Large intestine (tissue), 3 donors: ENCODE data around the gene FN3KRP. TPM values are rescaled to one million over a fixed set of nuclear protein-coding genes. Genes with fewer than 3 reads are reported as not detected.

Experiments
- DNase-seq, 2 donors: peaks; one replicate each; pipeline versions ENCODE4 v3.0.0 to v3.0.0-alpha.2; 2013
- H3K27ac ChIP-seq: one replicate; pipeline ENCODE4 v1.5.1; 2013; ENCODE audit warnings: low read length
- H3K27me3 ChIP-seq: 2 replicates; pipeline ENCODE4 v1.6.1; 2013; ENCODE audit warnings: low read length; ENCODE audit not compliant: control insufficient read depth, insufficient read depth
- H3K36me3 ChIP-seq: 2 replicates; pipeline ENCODE4 v1.6.1; 2013; ENCODE audit warnings: low read length; ENCODE audit not compliant: control insufficient read depth, insufficient read depth
- H3K4me1 ChIP-seq: one replicate; pipeline ENCODE4 v1.6.1; 2013; ENCODE audit warnings: low read length; ENCODE audit not compliant: control insufficient read depth, insufficient read depth
- H3K4me3 ChIP-seq: one replicate; pipeline ENCODE4 v1.5.1; 2013; ENCODE audit warnings: low read length
- H3K9me3 ChIP-seq: one replicate; pipeline ENCODE4 v1.6.1; 2013; ENCODE audit warnings: mild to moderate bottlenecking, low read depth, low read length, moderate library complexity; ENCODE audit not compliant: control insufficient read depth
- WGBS: methylation state at CpG from one replicate; pipeline ENCODE4 v1.1.5; 2013; ENCODE audit warnings: low lambda C conversion rate; ENCODE audit not compliant: insufficient coverage; 5-methylcytosine and 5-hydroxymethylcytosine counted together
- polyA plus RNA-seq: library from polyadenylated mRNA; unstranded; fragments of 120-200 nt; gene quantifications from one replicate; pipeline ENCODE4 v1.2.1, GENCODE V29; 2013

FN3KRP gene
- polyA plus RNA-seq, 1 donor, result 44.2 TPM

DNA sequence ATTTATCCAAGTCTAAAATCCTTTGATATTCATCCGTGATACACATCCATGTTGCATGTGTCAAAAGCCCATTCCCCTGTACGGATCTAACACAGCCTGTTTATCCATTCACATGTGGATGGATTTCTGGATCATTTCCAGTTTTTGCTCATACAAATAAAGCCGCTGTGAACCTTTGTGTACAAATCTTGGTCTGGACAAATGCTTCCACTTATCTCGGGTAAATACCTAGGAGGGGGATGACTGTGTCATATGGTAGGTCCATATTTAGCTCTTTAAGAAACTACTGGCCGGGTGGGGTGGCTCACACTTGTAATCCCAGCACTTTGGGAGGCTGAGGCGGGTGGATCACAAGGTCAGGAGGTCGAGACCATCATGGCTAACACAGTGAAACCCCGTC is 29.0 kb downstream of the FN3KRP start:
- H3K4me1 ChIP-seq, result peaks cover 24% of the 10 kb centered on the region
- no CpG with 5 or more reads among the region's 8 CpGs for WGBS
- no peak overlapping the region for H3K4me3 ChIP-seq
- H3K27ac ChIP-seq, result no peak overlapping the region
- peaks cover 27% of the 10 kb centered on the region for H3K9me3 ChIP-seq
- H3K36me3 ChIP-seq, result peaks cover 40% of the 10 kb centered on the region
- no peaks in the 10 kb centered on the region for H3K27me3 ChIP-seq
- DNase-seq, result no peak

DNA sequence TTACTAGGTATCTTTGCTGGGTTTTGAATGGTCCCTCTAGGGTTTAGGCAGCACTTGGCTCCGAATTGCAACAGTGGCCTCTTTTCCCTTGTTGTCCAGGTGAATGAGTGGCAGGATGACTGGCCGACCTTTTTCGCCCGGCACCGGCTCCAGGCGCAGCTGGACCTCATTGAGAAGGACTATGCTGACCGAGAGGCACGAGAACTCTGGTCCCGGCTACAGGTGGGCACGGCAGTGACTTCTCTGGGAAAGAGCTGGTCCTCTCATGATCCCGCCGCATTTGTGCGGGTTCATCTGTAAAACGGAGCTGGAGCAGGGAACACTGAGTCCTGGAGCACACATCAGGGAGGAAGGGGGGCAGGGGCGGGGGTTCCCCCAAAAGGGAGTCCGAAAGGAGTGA is 32.2 kb downstream of the FN3KRP start:
- WGBS, result no CpG with 5 or more reads among the region's 16 CpGs
- Histone ChIP-seq H3K4me3 (no peak overlapping the region), H3K4me1 (peaks cover 8% of the 10 kb centered on the region), H3K36me3 (peaks cover 15% of the 10 kb centered on the region), H3K27ac (no peak overlapping the region), H3K9me3 (peaks cover 23% of the 10 kb centered on the region), H3K27me3 (no peaks in the 10 kb centered on the region)
- no peak for DNase-seq

DNA sequence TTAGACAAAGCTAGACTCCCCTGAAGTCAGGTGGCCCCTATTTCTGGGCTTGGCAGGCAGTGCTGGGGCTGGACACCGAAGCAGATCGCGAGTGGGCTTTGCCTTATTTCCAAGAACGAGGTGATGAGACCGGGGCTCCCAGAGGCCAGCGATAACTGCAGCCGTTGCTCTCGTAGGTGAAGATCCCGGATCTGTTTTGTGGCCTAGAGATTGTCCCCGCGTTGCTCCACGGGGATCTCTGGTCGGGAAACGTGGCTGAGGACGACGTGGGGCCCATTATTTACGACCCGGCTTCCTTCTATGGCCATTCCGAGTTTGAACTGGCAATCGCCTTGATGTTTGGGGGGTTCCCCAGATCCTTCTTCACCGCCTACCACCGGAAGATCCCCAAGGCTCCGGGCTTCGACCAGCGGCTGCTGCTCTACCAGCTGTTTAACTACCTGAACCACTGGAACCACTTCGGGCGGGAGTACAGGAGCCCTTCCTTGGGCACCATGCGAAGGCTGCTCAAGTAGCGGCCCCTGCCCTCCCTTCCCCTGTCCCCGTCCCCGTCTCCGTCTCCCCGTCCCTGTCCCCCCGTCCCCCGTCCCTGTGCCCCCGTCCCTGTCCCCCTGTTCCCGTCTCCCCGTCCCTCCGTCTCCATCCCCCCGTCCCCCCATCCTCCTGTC is 33.9 kb downstream of the FN3KRP start:
- no peak overlapping the region for H3K4me3 ChIP-seq
- WGBS, result no CpG with 5 or more reads among the region's 40 CpGs
- H3K36me3 ChIP-seq, result peaks cover 12% of the 10 kb centered on the region
- H3K27ac ChIP-seq, result peak overlapping the region; percentile 35
- H3K27me3 ChIP-seq, result no peaks in the 10 kb centered on the region
- peak in 1 of 2 donors; percentile 47 for DNase-seq
- peaks cover 11% of the 10 kb centered on the region for H3K4me1 ChIP-seq
- peaks cover 23% of the 10 kb centered on the region for H3K9me3 ChIP-seq

DNA sequence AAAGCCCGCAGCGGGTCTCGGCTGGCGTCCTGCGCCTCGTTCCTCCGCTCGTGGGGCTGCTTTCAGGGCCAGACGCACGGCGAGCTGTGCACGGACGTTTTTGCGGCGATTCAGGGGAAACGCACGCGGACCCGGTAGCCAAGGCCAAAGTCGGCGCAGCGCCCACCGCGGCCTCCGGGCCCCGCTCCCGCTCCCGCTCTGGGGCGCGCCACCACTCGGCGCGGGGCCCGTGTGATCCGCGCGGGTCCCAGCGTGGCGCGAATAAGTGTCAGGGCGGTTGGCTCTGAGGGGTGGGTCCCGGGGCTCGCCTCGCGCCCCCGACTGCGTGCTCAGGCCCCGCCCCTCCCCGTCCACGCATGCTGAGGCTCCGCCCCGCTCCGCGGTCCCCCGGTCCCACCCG is 34.7 kb downstream of the FN3KRP start:
- peak overlapping the region; percentile 74 for H3K27ac ChIP-seq
- DNase-seq, result peak in 1 of 2 donors; percentile 70
- H3K4me1 ChIP-seq, result peaks cover 11% of the 10 kb centered on the region
- no CpG with 5 or more reads among the region's 56 CpGs for WGBS
- H3K9me3 ChIP-seq, result peaks cover 19% of the 10 kb centered on the region
- no peaks in the 10 kb centered on the region for H3K27me3 ChIP-seq
- peaks cover 11% of the 10 kb centered on the region for H3K36me3 ChIP-seq
- peak overlapping the region; percentile 30 for H3K4me3 ChIP-seq

DNA sequence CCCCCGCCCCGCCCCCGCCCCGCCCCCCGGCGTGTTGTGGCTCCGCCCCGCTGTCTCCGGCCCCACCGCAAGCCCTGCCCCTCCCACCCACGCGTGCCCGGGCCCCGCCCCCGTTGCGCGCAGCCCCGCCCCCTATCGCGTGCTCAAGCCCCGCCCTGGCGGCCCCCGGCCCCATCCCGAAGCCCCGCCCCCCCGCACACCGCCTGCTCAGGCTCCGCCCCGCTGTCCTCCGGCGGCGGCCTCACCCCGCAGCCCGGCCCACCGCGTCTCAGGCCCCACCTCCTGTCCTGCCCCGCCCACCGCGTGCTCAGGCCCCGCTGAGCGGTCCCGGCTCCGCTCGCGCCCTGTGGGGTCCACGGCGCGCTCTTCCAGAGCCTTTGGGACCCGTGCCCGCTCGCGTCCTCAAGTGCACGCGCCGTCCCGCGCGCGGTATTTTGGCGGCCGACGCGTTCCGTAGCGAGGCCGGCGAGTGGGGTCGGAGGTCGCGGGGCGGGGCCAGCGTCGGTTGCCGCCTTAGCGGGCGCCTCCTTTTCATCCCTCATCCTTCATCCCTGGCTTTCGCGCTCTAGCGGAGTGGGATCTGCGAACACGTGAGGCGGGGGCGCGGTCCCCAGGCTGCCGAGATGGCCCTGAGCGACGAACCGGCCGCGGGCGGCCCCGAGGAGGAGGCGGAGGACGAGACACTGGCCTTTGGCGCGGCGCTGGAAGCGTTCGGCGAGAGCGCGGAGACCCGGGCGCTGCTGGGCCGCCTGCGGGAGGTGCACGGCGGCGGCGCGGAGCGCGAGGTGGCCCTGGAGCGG is 35.3 kb downstream of the FN3KRP start, which contains the start of gene TBCD:
Gene TBCD, plus strand, starts transcription at position 495 of the 800 bp plus-strand sequence. Its CDS starts 129 bp downstream, at position 624.
- peak within 1 kb of the TSS; percentile 63 for H3K4me3 ChIP-seq
- WGBS, result no CpG with 5 or more reads among the region's 114 CpGs
- peaks cover 16% of the 10 kb centered on the region for H3K9me3 ChIP-seq
- DNase-seq, result peak; percentile 88 to 94
- H3K27me3 ChIP-seq, result no peaks in the 10 kb centered on the region
- H3K27ac ChIP-seq, result peak within 1 kb of the TSS; percentile 83
- peaks cover 11% of the 10 kb centered on the region for H3K4me1 ChIP-seq
- H3K36me3 ChIP-seq, result peaks cover 13% of the 10 kb centered on the region

DNA sequence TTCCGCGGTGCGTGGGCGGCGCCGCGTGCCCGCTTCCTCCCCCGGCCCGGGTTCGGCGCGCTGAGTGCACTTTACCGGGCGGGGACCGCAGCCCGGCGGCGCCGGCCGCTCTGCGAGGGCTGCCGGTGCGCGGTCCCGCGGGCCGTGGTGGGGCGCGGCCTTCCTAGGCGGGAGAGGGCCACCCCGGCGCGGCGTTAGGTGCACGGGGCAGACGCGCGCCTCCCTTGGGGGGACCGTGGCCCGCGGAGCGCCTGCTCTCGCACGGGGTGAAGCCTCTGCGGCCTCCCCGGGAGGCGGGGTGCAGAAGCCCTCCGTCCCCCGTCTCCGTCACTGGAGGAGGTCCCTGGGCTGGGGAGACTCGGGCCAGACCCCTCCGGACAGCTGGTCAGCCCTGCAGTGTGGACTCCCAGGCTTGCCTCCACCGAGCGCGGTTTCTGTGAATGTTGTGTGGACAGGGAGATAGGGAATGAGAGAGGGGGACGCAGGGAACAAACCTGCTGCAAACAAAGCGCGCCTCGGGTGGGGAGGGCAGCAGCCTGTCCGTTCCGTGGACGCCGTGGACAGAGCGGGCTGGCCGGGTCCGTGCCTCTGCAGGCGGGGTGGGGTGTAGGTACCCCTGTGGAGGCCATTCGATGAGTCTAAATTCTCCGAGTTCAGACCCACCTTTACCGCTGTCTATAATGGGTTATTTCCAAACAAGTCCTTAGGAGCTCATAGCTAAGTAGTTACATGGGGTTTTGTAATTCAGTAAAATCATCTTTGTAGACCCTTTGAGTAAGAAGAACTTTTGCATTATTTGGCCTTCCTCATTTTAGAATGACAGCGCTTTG is 36.1 kb downstream of the FN3KRP start:
- peak; percentile 38 to 55 for DNase-seq
- H3K27ac ChIP-seq, result peak overlapping the region; percentile 66
- H3K9me3 ChIP-seq, result peaks cover 16% of the 10 kb centered on the region
- peaks cover 11% of the 10 kb centered on the region for H3K4me1 ChIP-seq
- peak overlapping the region; percentile 61 for H3K4me3 ChIP-seq
- H3K36me3 ChIP-seq, result peaks cover 19% of the 10 kb centered on the region
- WGBS, result 0% methylated on average over 1 of the region's 72 CpGs
- H3K27me3 ChIP-seq, result no peaks in the 10 kb centered on the region

DNA sequence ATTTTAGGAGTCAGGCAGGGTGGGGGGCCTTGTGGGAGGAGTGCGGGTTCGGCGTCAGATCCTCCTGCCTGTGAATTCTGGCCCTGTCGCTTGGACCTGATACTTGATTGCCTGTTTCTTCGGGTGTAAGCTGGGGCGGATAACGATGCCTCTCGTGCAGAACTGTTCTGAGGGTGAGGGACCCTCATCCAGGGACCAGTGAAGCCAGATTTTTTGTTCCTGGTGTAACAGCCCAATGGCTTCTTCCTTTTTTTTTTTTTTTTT is 36.6 kb downstream of the FN3KRP start:
- no peaks in the 10 kb centered on the region for H3K27me3 ChIP-seq
- peaks cover 16% of the 10 kb centered on the region for H3K9me3 ChIP-seq
- no peak for DNase-seq
- WGBS, result 50% methylated on average over 1 of the region's 8 CpGs
- H3K4me3 ChIP-seq, result peak overlapping the region; percentile 61
- H3K27ac ChIP-seq, result peak overlapping the region; percentile 66
- peaks cover 11% of the 10 kb centered on the region for H3K4me1 ChIP-seq
- peaks cover 20% of the 10 kb centered on the region for H3K36me3 ChIP-seq

DNA sequence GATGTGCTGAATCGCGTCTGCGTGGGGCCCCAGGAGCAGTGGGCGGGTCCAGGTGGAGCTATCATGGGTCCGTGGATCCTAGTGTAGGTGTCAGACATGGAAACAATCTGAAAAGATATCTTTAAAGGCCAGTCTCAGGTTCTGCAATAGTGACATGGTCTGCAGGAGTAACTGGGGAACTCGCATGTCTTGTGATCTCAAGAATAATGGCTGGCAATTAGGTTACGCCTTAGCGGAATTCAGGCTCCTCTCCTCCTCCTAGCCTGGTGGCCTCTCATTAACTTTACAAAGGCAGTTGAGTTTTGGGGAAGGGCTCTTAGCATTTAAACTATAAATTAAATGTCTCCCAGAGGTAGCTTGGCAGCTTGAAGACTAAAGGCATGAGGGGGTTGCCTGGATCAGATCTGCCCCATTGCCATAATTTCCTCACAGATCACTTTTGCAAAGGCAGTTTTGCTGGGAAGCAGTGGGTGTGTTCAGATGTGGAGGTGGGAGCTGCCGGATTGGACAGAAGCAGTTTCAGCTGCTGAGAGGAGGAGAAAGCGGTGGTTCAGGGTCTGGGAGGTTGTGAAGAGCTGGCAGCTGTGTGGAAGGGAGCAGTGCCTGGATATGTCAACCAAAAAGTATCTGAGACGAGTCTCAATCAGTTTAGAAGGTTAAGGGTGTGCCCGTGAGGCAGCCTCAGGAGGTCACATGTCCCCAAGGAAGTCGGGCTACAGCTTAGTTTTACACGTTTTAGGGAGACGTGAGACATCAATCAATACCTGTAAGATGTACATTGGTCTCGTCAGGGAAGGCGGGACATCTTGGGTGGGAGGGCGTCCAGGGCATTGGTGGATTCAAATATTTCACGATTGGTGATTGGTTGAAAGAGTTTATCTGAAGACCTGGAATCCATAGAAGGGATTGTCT is 38.0 kb downstream of the FN3KRP start:
- Histone ChIP-seq H3K4me3 (no peak overlapping the region), H3K4me1 (peaks cover 11% of the 10 kb centered on the region), H3K36me3 (peaks cover 13% of the 10 kb centered on the region), H3K9me3 (peaks cover 9% of the 10 kb centered on the region), H3K27me3 (no peaks in the 10 kb centered on the region), H3K27ac (no peak overlapping the region)
- peak in 1 of 2 donors; percentile 64 for DNase-seq
- no CpG with 5 or more reads among the region's 19 CpGs for WGBS

DNA sequence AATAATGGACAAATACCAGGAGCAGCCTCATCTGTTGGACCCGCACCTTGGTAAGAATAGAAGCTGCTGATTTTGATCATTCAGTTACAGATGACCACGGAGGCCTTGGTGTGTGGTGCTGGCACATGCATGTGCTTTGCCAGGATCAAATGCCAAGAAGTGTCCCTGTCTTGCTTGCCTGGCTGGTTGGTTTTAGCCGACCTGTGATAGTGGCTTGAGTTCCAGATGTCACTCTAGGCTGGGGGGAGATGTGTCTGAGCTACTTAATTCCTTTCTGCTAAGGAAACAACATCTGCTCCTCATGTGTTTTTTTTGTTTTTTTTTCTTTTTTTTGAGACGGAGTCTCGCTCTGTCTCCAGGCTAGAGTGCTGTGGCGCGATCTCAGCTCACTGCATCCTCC is 39.7 kb downstream of the FN3KRP start:
- no peaks in the 10 kb centered on the region for H3K9me3 ChIP-seq
- no peak overlapping the region for H3K4me3 ChIP-seq
- H3K27ac ChIP-seq, result no peak overlapping the region
- peaks cover 13% of the 10 kb centered on the region for H3K36me3 ChIP-seq
- 93% methylated on average over 3 of the region's 7 CpGs for WGBS
- H3K27me3 ChIP-seq, result no peaks in the 10 kb centered on the region
- DNase-seq, result no peak
- peaks cover 11% of the 10 kb centered on the region for H3K4me1 ChIP-seq
